AG04450 (cell line): Measurements from ENCODE around the gene RHOBTB3. TPM values are rescaled to one million over a fixed set of nuclear protein-coding genes. Genes with fewer than 3 reads are reported as not detected.

Experiments
- CTCF ChIA-PET: fragments of 300-600, 350-600 bp; formaldehyde crosslinking; extraction: SDS; loops from one replicate; lab custom pipeline; 2022; ENCODE audit warnings: antibody characterized with exemption, inconsistent platforms; lab: Charles Lee
- POLR2A ChIA-PET: fragments of 350-600 bp; formaldehyde crosslinking; extraction: SDS; loops from one replicate; lab custom pipeline; 2021; ENCODE audit warnings: antibody characterized with exemption, inconsistent platforms; lab: Yijun Ruan, JAX
- DNase-seq: peaks from one replicate; pipeline ENCODE4 v3.0.0-alpha.2; 2011; ENCODE audit warnings: low read depth, low spot score
- H3K27ac ChIP-seq: one replicate; pipeline ENCODE4 v1.5.1; 2012; ENCODE audit warnings: low read depth, low read length, control low read depth
- H3K27me3 ChIP-seq: one replicate; pipeline ENCODE4 v1.6.0; 2012; ENCODE audit warnings: low read length; ENCODE audit not compliant: control insufficient read depth, insufficient read depth
- H3K4me3 ChIP-seq: 2 replicates; pipeline ENCODE4 v1.5.1; 2011; ENCODE audit warnings: mild to moderate bottlenecking, low read depth, low read length, control low read depth
- H3K9me3 ChIP-seq: 2 replicates; pipeline ENCODE4 v1.5.1; 2012; ENCODE audit warnings: low read length; ENCODE audit not compliant: control insufficient read depth, insufficient read depth
- polyA minus RNA-seq: library from RNA; depleted of rRNA, polyadenylated mRNA; stranded (reverse); fragments of >200 nt; gene quantifications from 2 replicates; pipeline ENCODE4 v1.2.3, GENCODE V29; 2011; rRNA and poly(A)+ RNA removed
- polyA plus RNA-seq: library from polyadenylated mRNA; depleted of rRNA; stranded (reverse); fragments of >200 nt; gene quantifications from 2 replicates; pipeline ENCODE4 v1.2.3, GENCODE V29; 2011; rRNA removed
- TF ChIP-seq, protein P1 (sequence below): IDR thresholded peaks from 2 replicates; pipeline ENCODE4 v1.5.1; 2011; ENCODE audit warnings: low read depth, low read length, control low read depth, inconsistent platforms

Gene RHOBTB3
- polyA plus RNA-seq (303 and 360 TPM in 2 replicates), polyA minus RNA-seq (690 and 767 TPM in 2 replicates)

- peak within 1 kb of the TSS; percentile 88 for H3K27ac ChIP-seq
- POLR2A ChIA-PET, result interaction anchor here (0.5 to 2.5 kb wide), 19 partner anchors 9 to 176 kb away, joined by 3 to 33 read pairs (median 6); partner anchors contain the start of genes ARSK, GLRX, RFESD and SKIC3
- DNase-seq, result peak; percentile 80
- H3K9me3 ChIP-seq, result peaks cover 2% of the 10 kb centered on the region; the same call in 1 of the 2 replicates
- TF ChIP-seq, protein P1, sequence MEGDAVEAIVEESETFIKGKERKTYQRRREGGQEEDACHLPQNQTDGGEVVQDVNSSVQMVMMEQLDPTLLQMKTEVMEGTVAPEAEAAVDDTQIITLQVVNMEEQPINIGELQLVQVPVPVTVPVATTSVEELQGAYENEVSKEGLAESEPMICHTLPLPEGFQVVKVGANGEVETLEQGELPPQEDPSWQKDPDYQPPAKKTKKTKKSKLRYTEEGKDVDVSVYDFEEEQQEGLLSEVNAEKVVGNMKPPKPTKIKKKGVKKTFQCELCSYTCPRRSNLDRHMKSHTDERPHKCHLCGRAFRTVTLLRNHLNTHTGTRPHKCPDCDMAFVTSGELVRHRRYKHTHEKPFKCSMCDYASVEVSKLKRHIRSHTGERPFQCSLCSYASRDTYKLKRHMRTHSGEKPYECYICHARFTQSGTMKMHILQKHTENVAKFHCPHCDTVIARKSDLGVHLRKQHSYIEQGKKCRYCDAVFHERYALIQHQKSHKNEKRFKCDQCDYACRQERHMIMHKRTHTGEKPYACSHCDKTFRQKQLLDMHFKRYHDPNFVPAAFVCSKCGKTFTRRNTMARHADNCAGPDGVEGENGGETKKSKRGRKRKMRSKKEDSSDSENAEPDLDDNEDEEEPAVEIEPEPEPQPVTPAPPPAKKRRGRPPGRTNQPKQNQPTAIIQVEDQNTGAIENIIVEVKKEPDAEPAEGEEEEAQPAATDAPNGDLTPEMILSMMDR, result no peak
- CTCF ChIA-PET, result interaction anchor here (0.8 to 2.6 kb wide), 6 partner anchors 10 to 116 kb away, joined by 3 to 17 read pairs (median 4); partner anchors contain the start of gene RFESD
- H3K27me3 ChIP-seq, result no peaks in the 10 kb centered on the region
- H3K4me3 ChIP-seq, result peak within 1 kb of the TSS; percentile 91
These were observed at the start of gene RHOBTB3 for GRCh38 chr5:95730730-95731570. Gene RHOBTB3 (plus strand): TSS chr5:95731336. CDS start chr5:95731683, 347 bp downstream.

DNA sequence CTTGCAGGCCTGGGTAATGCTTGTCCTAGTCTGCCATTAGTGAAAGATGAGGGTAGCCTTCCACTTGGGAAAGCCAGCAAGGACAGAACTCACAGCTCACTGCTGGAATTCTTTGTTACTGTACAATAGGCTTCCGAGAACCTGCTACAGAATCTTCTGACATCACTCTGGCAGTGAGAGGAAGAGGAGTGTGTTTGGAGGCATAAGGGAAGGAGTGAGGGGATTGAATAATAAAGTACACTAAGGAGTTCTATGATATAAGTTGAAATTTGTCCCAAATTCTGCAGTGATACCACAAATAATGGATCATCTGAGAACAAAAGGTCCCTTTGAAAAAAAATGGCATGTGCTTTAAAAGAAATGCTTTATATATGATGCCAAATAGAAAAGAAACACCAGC, 48.2 kb upstream of the RHOBTB3 start, which contains the start of gene SPATA9:
Gene SPATA9, minus strand, starts transcription at position 101 of the 400 bp plus-strand sequence. CDS start 137 bp downstream, outside the sequence.
- H3K4me3 ChIP-seq, result no peak within 1 kb of the TSS
- no peaks in the 10 kb centered on the region; the same call in 1 of the 2 replicates for H3K9me3 ChIP-seq
- no peak within 1 kb of the TSS for H3K27ac ChIP-seq
- no peak for DNase-seq
- CTCF ChIA-PET, result no interaction called here
- POLR2A ChIA-PET, result no interaction called here
- H3K27me3 ChIP-seq, result no peaks in the 10 kb centered on the region
- TF ChIP-seq, protein P1, result no peak

GRCh38 chr5:95684361-95684760, 46.8 kb upstream of the RHOBTB3 start:
- H3K27me3 ChIP-seq, result no peaks in the 10 kb centered on the region
- TF ChIP-seq, protein P1, result no peak
- no peak overlapping the region for H3K27ac ChIP-seq
- POLR2A ChIA-PET, result no interaction called here
- CTCF ChIA-PET, result no interaction called here
- H3K4me3 ChIP-seq, result no peak overlapping the region
- no peaks in the 10 kb centered on the region; the same call in 1 of the 2 replicates for H3K9me3 ChIP-seq
- no peak for DNase-seq

GRCh38 chr5:95686651-95687050, 44.5 kb upstream of the RHOBTB3 start:
- ChIA-PET POLR2A (no interaction called here), CTCF (interaction anchor here (0.6 to 1.0 kb wide), 2 partner anchors 22 to 148 kb away, joined by 3 to 4 read pairs; no protein-coding TSS in a partner anchor)
- H3K9me3 ChIP-seq, result no peaks in the 10 kb centered on the region
- H3K27ac ChIP-seq, result no peak overlapping the region
- H3K4me3 ChIP-seq, result no peak overlapping the region
- TF ChIP-seq, protein P1, result no peak
- no peaks in the 10 kb centered on the region for H3K27me3 ChIP-seq
- DNase-seq, result no peak

GRCh38 chr5:95689680-95690079, 41.5 kb upstream of the RHOBTB3 start:
- no peak for DNase-seq
- Histone ChIP-seq H3K27me3 (no peaks in the 10 kb centered on the region), H3K27ac (no peak overlapping the region), H3K9me3 (no peaks in the 10 kb centered on the region), H3K4me3 (no peak overlapping the region)
- ChIA-PET POLR2A (no interaction called here), CTCF (no interaction called here)
- TF ChIP-seq, protein P1, result no peak
